ENCODE data around the gene TMEM154. TPM values are rescaled to one million over a fixed set of nuclear protein-coding genes. Genes with fewer than 3 reads are reported as not detected.

The TMEM154 gene
- total and polyA plus RNA-seq, 7 donors: under 0.01 to 3.2 (median 0.69) TPM

DNA sequence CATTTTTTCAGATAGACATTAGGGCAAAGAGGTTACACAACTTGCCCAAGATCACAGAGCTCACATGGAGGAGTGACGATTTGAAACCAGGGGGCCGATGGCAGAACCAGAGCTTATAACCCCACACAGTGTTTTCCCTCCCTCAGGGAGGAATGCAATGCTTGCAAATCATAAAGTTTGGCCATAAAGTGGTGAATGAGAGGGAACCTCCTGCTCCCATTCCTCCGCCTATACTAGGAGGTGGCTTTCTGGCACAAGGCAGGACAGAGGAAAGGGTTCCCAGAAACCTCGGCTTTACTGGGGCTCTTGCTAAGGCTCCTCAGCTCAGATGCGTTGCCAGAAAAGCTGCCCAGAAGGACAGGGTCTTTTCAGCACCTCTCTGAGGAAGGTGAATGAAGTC, 19.3 kb downstream of the TMEM154 start:
- H3K27ac ChIP-seq: no peak overlapping the region
- H3K27me3 ChIP-seq: no peaks in the 10 kb centered on the region
- H3K36me3 ChIP-seq: no peaks in the 10 kb centered on the region
- TF ChIP-seq, protein P1, sequence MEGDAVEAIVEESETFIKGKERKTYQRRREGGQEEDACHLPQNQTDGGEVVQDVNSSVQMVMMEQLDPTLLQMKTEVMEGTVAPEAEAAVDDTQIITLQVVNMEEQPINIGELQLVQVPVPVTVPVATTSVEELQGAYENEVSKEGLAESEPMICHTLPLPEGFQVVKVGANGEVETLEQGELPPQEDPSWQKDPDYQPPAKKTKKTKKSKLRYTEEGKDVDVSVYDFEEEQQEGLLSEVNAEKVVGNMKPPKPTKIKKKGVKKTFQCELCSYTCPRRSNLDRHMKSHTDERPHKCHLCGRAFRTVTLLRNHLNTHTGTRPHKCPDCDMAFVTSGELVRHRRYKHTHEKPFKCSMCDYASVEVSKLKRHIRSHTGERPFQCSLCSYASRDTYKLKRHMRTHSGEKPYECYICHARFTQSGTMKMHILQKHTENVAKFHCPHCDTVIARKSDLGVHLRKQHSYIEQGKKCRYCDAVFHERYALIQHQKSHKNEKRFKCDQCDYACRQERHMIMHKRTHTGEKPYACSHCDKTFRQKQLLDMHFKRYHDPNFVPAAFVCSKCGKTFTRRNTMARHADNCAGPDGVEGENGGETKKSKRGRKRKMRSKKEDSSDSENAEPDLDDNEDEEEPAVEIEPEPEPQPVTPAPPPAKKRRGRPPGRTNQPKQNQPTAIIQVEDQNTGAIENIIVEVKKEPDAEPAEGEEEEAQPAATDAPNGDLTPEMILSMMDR (IDR thresholded peaks at IDR 0.05): no peak
- TF ChIP-seq POLR2AphosphoS5 (IDR thresholded peaks at IDR 0.05) (no peak), EP300 (IDR thresholded peaks at IDR 0.05) (no peak), POLR2A (IDR thresholded peaks at IDR 0.05) (no peak)
- H3K9me3 ChIP-seq: peaks cover 0 to 14% (median 2%) of the 10 kb centered on the region in 4 donors
- WGBS, 2 donors: 42 to 67% methylated on average over 5 of the region's 5 CpGs
- H3K4me1 ChIP-seq: no peaks in the 10 kb centered on the region
- intact Hi-C loops (cut with DNase I): no loop called here
- H3K4me3 ChIP-seq: no peak overlapping the region
- DNase-seq: no peak

- Histone ChIP-seq H3K4me3 (no peak overlapping the region), H3K4me1 (no peaks in the 10 kb centered on the region), H3K27me3 (no peaks in the 10 kb centered on the region), H3K27ac (no peak overlapping the region), H3K9me3 (peaks cover 0 to 14% (median 2%) of the 10 kb centered on the region in 4 donors), H3K36me3 (no peaks in the 10 kb centered on the region)
- TF ChIP-seq POLR2AphosphoS5 (IDR thresholded peaks at IDR 0.05) (no peak), EP300 (IDR thresholded peaks at IDR 0.05) (no peak), POLR2A (IDR thresholded peaks at IDR 0.05) (no peak)
- TF ChIP-seq, protein P1 (IDR thresholded peaks at IDR 0.05): no peak
- no peak for DNase-seq
- intact Hi-C loops (cut with DNase I): no loop called here
- 43 to 60% methylated on average over 4 of the region's 4 CpGs for WGBS, 2 donors
These were observed 20.0 kb downstream of the TMEM154 start for GRCh38 chr4:152659806-152660205.

DNA sequence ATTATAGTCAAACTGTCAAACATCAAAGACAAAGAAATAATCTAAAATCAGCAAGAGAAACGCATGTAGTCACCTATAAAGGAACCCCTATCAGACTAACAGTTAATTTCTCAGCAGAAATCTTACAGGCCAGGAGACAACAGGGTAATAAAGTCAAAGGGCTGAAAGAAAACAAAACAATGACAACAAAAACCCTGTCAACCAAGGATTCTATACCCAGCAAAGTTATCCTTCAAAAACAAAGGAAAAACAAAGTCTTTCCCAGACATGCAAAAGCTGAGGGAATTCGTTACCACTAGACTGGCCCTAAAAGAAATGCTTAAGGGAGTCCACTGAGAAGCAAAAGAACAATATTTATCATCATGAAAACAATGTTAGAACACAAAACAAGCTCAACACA, 22.1 kb downstream of the TMEM154 start:
- no peak for TF ChIP-seq EP300 (IDR thresholded peaks at IDR 0.05)
- no peak for TF ChIP-seq POLR2A (IDR thresholded peaks at IDR 0.05)
- TF ChIP-seq POLR2AphosphoS5 (IDR thresholded peaks at IDR 0.05): no peak
- TF ChIP-seq, protein P1 (IDR thresholded peaks at IDR 0.05): no peak
- H3K4me1 ChIP-seq: no peaks in the 10 kb centered on the region
- peaks cover 0 to 14% (median 2%) of the 10 kb centered on the region in 4 donors for H3K9me3 ChIP-seq
- DNase-seq: no peak
- WGBS, 2 donors: 94% methylated on average over 2 of the region's 2 CpGs
- H3K27ac ChIP-seq: no peak overlapping the region
- no peaks in the 10 kb centered on the region for H3K27me3 ChIP-seq
- no peaks in the 10 kb centered on the region for H3K36me3 ChIP-seq
- no peak overlapping the region for H3K4me3 ChIP-seq
- intact Hi-C loops (cut with DNase I): no loop called here

- TF ChIP-seq, protein P1 (IDR thresholded peaks at IDR 0.05): no peak
- TF ChIP-seq POLR2AphosphoS5 (IDR thresholded peaks at IDR 0.05) (no peak), POLR2A (IDR thresholded peaks at IDR 0.05) (no peak), EP300 (IDR thresholded peaks at IDR 0.05) (no peak)
- 55 to 74% methylated on average over 7 of the region's 7 CpGs for WGBS, 2 donors
- H3K27me3 ChIP-seq: no peaks in the 10 kb centered on the region
- DNase-seq: no peak
- H3K36me3 ChIP-seq: no peaks in the 10 kb centered on the region
- H3K4me1 ChIP-seq: no peaks in the 10 kb centered on the region
- intact Hi-C loops (cut with DNase I): no loop called here
- H3K27ac ChIP-seq: no peak overlapping the region
- peaks cover 0 to 14% (median 2%) of the 10 kb centered on the region in 4 donors for H3K9me3 ChIP-seq
- H3K4me3 ChIP-seq: no peak overlapping the region
These were observed 24.3 kb downstream of the TMEM154 start for GRCh38 chr4:152655272-152656129.

Measured in sigmoid colon (tissue), 7 donors.